ENCODE measurements around the gene TMIE. TPM values are rescaled to one million over a fixed set of nuclear protein-coding genes. Genes with fewer than 3 reads are reported as not detected.

TMIE gene
- total RNA-seq, 2 donors from 2014 or later: not detected

- Histone ChIP-seq H3K27me3 (replicated peaks; ENCODE audit: insufficient read depth) (no peaks in the 10 kb centered on the region), H3K4me1 (ENCODE audit: control insufficient read depth in 1 of 2, low read depth in 2 of 2) (no peaks in the 10 kb centered on the region), H3K36me3 (peaks cover 24% of the 10 kb centered on the region), H3K27ac (no peak overlapping the region), H3K9me3 (no peaks in the 10 kb centered on the region), H3K4me3 (no peak overlapping the region)
- ATAC-seq (ENCODE audit: insufficient number of reproducible peaks, low FRiP score, low read depth): no peak
- DNase-seq (ENCODE audit: low spot score): no peak
- TF ChIP-seq CTCF (IDR thresholded peaks at IDR 0.05): no peak
Observed at GRCh38 chr3:46681387-46681786, 19.8 kb upstream of the TMIE start.

GRCh38 chr3:46681856-46682540 lies 19.2 kb upstream of the TMIE start:
- no peak overlapping the region for H3K27ac ChIP-seq
- no peaks in the 10 kb centered on the region for H3K9me3 ChIP-seq
- no peak for DNase-seq (ENCODE audit: low spot score)
- ATAC-seq (ENCODE audit: insufficient number of reproducible peaks, low FRiP score, low read depth): no peak
- peaks cover 24% of the 10 kb centered on the region for H3K36me3 ChIP-seq
- H3K27me3 ChIP-seq (replicated peaks; ENCODE audit: insufficient read depth): no peaks in the 10 kb centered on the region
- no peaks in the 10 kb centered on the region for H3K4me1 ChIP-seq (ENCODE audit: control insufficient read depth in 1 of 2, low read depth in 2 of 2)
- H3K4me3 ChIP-seq: no peak overlapping the region
- no peak for TF ChIP-seq CTCF (IDR thresholded peaks at IDR 0.05)

- DNase-seq (ENCODE audit: low spot score) (no peak), ATAC-seq (ENCODE audit: insufficient number of reproducible peaks, low FRiP score, low read depth) (no peak)
- H3K27me3 ChIP-seq (replicated peaks; ENCODE audit: insufficient read depth): no peaks in the 10 kb centered on the region
- TF ChIP-seq CTCF (IDR thresholded peaks at IDR 0.05): no peak
- H3K36me3 ChIP-seq: peaks cover 24% of the 10 kb centered on the region
- H3K27ac ChIP-seq: no peak overlapping the region
- no peaks in the 10 kb centered on the region for H3K9me3 ChIP-seq
- no peaks in the 10 kb centered on the region for H3K4me1 ChIP-seq (ENCODE audit: control insufficient read depth in 1 of 2, low read depth in 2 of 2)
- H3K4me3 ChIP-seq: no peak overlapping the region
Observed at GRCh38 chr3:46682974-46683373, 18.2 kb upstream of the TMIE start.

- ATAC-seq (ENCODE audit: insufficient number of reproducible peaks, low FRiP score, low read depth) (no peak), DNase-seq (ENCODE audit: low spot score) (no peak)
- peaks cover 26% of the 10 kb centered on the region for H3K36me3 ChIP-seq
- H3K27ac ChIP-seq: no peak overlapping the region
- H3K4me1 ChIP-seq (ENCODE audit: control insufficient read depth in 1 of 2, low read depth in 2 of 2): no peaks in the 10 kb centered on the region
- no peaks in the 10 kb centered on the region for H3K27me3 ChIP-seq (replicated peaks; ENCODE audit: insufficient read depth)
- no peaks in the 10 kb centered on the region for H3K9me3 ChIP-seq
- no peak for TF ChIP-seq CTCF (IDR thresholded peaks at IDR 0.05)
- no peak overlapping the region for H3K4me3 ChIP-seq
Observed at GRCh38 chr3:46684891-46685290, 16.3 kb upstream of the TMIE start.

GRCh38 chr3:46685446-46685845 lies 15.7 kb upstream of the TMIE start:
- H3K4me1 ChIP-seq (ENCODE audit: control insufficient read depth in 1 of 2, low read depth in 2 of 2): peaks cover 0 to 2% of the 10 kb centered on the region in 2 donors
- ATAC-seq (ENCODE audit: insufficient number of reproducible peaks, low FRiP score, low read depth) (no peak), DNase-seq (ENCODE audit: low spot score) (no peak)
- H3K9me3 ChIP-seq: no peaks in the 10 kb centered on the region
- no peak overlapping the region for H3K4me3 ChIP-seq
- H3K27me3 ChIP-seq (replicated peaks; ENCODE audit: insufficient read depth): no peaks in the 10 kb centered on the region
- no peak for TF ChIP-seq CTCF (IDR thresholded peaks at IDR 0.05)
- H3K27ac ChIP-seq: no peak overlapping the region
- H3K36me3 ChIP-seq: peaks cover 26% of the 10 kb centered on the region
